Choroid plexus epithelial cell (primary cell): ENCODE measurements around the gene MYO10.

ENCODE experiments used
- DNase-seq: peaks from one replicate; pipeline ENCODE4 v3.0.0-alpha.2; 2010; ENCODE audit warnings: low read depth
- H3K4me3 ChIP-seq: 2 replicates; pipeline ENCODE4 v1.5.1; 2011; ENCODE audit warnings: low read depth, mild to moderate bottlenecking, control low read depth, low read length, moderate library complexity
- CTCF ChIP-seq: conservative IDR thresholded peaks from 2 replicates; pipeline ENCODE4 v1.5.1; 2011; ENCODE audit warnings: low read depth, mild to moderate bottlenecking, control low read depth, inconsistent platforms, low read length, moderate library complexity

The MYO10 gene

GRCh38 chr5:16889203-16889971 lies 46.7 kb downstream of the MYO10 start:
- peak; percentile 94 for DNase-seq
- H3K4me3 ChIP-seq, result no peak overlapping the region
- TF ChIP-seq CTCF, result peak; percentile 20

- no peak overlapping the region for H3K4me3 ChIP-seq
- no peak for DNase-seq
- no peak for TF ChIP-seq CTCF
These were observed 47.4 kb downstream of the MYO10 start for GRCh38 chr5:16888694-16889124.

GRCh38 chr5:16886793-16887345 lies 49.2 kb downstream of the MYO10 start:
- no peak for TF ChIP-seq CTCF
- no peak for DNase-seq
- H3K4me3 ChIP-seq, result no peak overlapping the region

GRCh38 chr5:16886366-16886736 lies 49.7 kb downstream of the MYO10 start:
- no peak overlapping the region for H3K4me3 ChIP-seq
- peak; percentile 95 for DNase-seq
- TF ChIP-seq CTCF, result no peak

- DNase-seq, result no peak
- no peak overlapping the region for H3K4me3 ChIP-seq
- no peak for TF ChIP-seq CTCF
These were observed 50.3 kb downstream of the MYO10 start for GRCh38 chr5:16885635-16886365.

- no peak for DNase-seq
- no peak overlapping the region for H3K4me3 ChIP-seq
- no peak for TF ChIP-seq CTCF
These were observed 51.5 kb downstream of the MYO10 start for GRCh38 chr5:16884595-16884994.
